Endothelial cell of umbilical vein (primary cell): ENCODE measurements around the gene B3GNT8.

Source experiments
- EZH2 ChIP-seq: IDR thresholded peaks from 2 replicates; pipeline ENCODE4 v1.6.1; 2012; ENCODE audit warnings: borderline replicate concordance, low read depth, mild to moderate bottlenecking, moderate library complexity, low read length, inconsistent platforms; ENCODE audit not compliant: severe bottlenecking
- GATA2 ChIP-seq: IDR thresholded peaks from 2 replicates; pipeline ENCODE4 v1.7.0; 2011; ENCODE audit warnings: low read depth, mild to moderate bottlenecking, moderate library complexity, mixed read lengths, low read length; ENCODE audit not compliant: insufficient read length, insufficient read depth
- JUN ChIP-seq: IDR thresholded peaks from 2 replicates; pipeline ENCODE4 v1.6.1; 2011; ENCODE audit warnings: borderline replicate concordance, low read depth; ENCODE audit not compliant: insufficient read length, insufficient read depth
- MAX ChIP-seq: IDR thresholded peaks from 2 replicates; pipeline ENCODE4 v1.6.1; 2011; ENCODE audit not compliant: insufficient read depth, insufficient read length
- MYC ChIP-seq: IDR thresholded peaks from one replicate; pipeline ENCODE4 v1.6.1; 2011; ENCODE audit warnings: mild to moderate bottlenecking, low read depth, low read length
- POLR2A ChIP-seq: IDR thresholded peaks from 2 replicates; pipeline ENCODE4 v1.6.1; 2012; ENCODE audit warnings: low read depth, mild to moderate bottlenecking, control low read depth, low read length
- POLR2AphosphoS5 ChIP-seq: IDR thresholded peaks from 2 replicates; pipeline ENCODE4 v1.6.1; 2012; ENCODE audit warnings: low read depth, mild to moderate bottlenecking, control low read depth, low read length, moderate library complexity; ENCODE audit not compliant: insufficient read depth
- TF ChIP-seq, protein P1 (sequence below), 2 donors: IDR thresholded peaks; 1 replicate in 1 of 2; 2 replicates in 1 of 2; pipeline ENCODE4 v1.5.1; 2011; ENCODE audit warnings: low read length in 2 of 2, mild to moderate bottlenecking in 2 of 2, moderate library complexity in 2 of 2, control low read depth in 1 of 2, inconsistent platforms in 1 of 2, low read depth in 1 of 2; ENCODE audit not compliant: insufficient read depth in 1 of 2; ENCODE audit errors: extremely low read depth in 1 of 2

GRCh38 chr19:41428481-41428859 is 1.3 kb upstream of the B3GNT8 start:
- TF ChIP-seq POLR2AphosphoS5 (no peak), MYC (no peak), EZH2 (no peak), POLR2A (no peak), MAX (no peak), GATA2 (no peak), JUN (no peak)
- TF ChIP-seq, protein P1, sequence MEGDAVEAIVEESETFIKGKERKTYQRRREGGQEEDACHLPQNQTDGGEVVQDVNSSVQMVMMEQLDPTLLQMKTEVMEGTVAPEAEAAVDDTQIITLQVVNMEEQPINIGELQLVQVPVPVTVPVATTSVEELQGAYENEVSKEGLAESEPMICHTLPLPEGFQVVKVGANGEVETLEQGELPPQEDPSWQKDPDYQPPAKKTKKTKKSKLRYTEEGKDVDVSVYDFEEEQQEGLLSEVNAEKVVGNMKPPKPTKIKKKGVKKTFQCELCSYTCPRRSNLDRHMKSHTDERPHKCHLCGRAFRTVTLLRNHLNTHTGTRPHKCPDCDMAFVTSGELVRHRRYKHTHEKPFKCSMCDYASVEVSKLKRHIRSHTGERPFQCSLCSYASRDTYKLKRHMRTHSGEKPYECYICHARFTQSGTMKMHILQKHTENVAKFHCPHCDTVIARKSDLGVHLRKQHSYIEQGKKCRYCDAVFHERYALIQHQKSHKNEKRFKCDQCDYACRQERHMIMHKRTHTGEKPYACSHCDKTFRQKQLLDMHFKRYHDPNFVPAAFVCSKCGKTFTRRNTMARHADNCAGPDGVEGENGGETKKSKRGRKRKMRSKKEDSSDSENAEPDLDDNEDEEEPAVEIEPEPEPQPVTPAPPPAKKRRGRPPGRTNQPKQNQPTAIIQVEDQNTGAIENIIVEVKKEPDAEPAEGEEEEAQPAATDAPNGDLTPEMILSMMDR (IDR thresholded peaks at IDR 0.05; ENCODE audit: extremely low read depth in 1 of 2, insufficient read depth in 1 of 2, low read depth in 1 of 2, low read length in 2 of 2), result no peak
